Measurements from ENCODE around the gene ERVK3-1.

- TF ChIP-seq, protein P1, sequence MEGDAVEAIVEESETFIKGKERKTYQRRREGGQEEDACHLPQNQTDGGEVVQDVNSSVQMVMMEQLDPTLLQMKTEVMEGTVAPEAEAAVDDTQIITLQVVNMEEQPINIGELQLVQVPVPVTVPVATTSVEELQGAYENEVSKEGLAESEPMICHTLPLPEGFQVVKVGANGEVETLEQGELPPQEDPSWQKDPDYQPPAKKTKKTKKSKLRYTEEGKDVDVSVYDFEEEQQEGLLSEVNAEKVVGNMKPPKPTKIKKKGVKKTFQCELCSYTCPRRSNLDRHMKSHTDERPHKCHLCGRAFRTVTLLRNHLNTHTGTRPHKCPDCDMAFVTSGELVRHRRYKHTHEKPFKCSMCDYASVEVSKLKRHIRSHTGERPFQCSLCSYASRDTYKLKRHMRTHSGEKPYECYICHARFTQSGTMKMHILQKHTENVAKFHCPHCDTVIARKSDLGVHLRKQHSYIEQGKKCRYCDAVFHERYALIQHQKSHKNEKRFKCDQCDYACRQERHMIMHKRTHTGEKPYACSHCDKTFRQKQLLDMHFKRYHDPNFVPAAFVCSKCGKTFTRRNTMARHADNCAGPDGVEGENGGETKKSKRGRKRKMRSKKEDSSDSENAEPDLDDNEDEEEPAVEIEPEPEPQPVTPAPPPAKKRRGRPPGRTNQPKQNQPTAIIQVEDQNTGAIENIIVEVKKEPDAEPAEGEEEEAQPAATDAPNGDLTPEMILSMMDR (IDR thresholded peaks at IDR 0.05; ENCODE audit: low read length) = no peak
- no peak for TF ChIP-seq EZH2 (IDR thresholded peaks at IDR 0.05; ENCODE audit: borderline replicate concordance, low read length)
These were observed 44.4 kb downstream of the ERVK3-1 start for GRCh38 chr19:58349590-58349989.
